Naive B cell (primary cell): Measurements from ENCODE around the gene TLR10. TPM values are rescaled to one million over a fixed set of nuclear protein-coding genes. Genes with fewer than 3 reads are reported as not detected.
A peak's percentile ranks its signal among the peaks of the same experiment; 100 is the strongest.

Experiments
- ATAC-seq, 2 donors: fragments of 150-1000 bp; cut with Tn5 transposase; 2 replicates each; pipeline ENCODE4 v1.10.0; 2021; ENCODE audit warnings: low read depth in 2 of 2, mild to moderate bottlenecking in 2 of 2, moderate library complexity in 2 of 2
- DNase-seq: peaks from one replicate; pipeline ENCODE4 v3.0.0; 2022
- H3K27ac Mint-ChIP-seq, 6 donors: one replicate each; pipeline ENCODE4 v1.8.0; 2020 to 2022; ENCODE audit warnings: mild to moderate bottlenecking in 6 of 6, mixed read lengths in 6 of 6, moderate library complexity in 5 of 6, inconsistent platforms in 2 of 6
- H3K27me3 Mint-ChIP-seq, 3 donors: one replicate each; pipeline ENCODE4 v1.8.0; 2021 to 2022; ENCODE audit warnings: mixed read lengths in 3 of 3, mild to moderate bottlenecking in 1 of 3
- H3K36me3 Mint-ChIP-seq, 2 donors: one replicate each; pipeline ENCODE4 v1.8.0; 2020 to 2022; ENCODE audit warnings: mixed read lengths in 2 of 2, inconsistent platforms in 1 of 2, mild to moderate bottlenecking in 1 of 2
- H3K4me1 Mint-ChIP-seq, 3 donors: one replicate each; pipeline ENCODE4 v1.8.0; 2020 to 2022; ENCODE audit warnings: mixed read lengths in 3 of 3, inconsistent platforms in 1 of 3, mild to moderate bottlenecking in 1 of 3, moderate library complexity in 1 of 3
- H3K4me3 Mint-ChIP-seq, 8 donors: one replicate each; pipeline ENCODE4 v1.8.0; 2020 to 2022; ENCODE audit warnings: mild to moderate bottlenecking in 8 of 8, mixed read lengths in 8 of 8, moderate library complexity in 8 of 8, inconsistent platforms in 2 of 8
- H3K9me3 Mint-ChIP-seq, 7 donors: one replicate each; pipeline ENCODE4 v1.8.0; 2020 to 2022; ENCODE audit warnings: mixed read lengths in 7 of 7, mild to moderate bottlenecking in 5 of 7, inconsistent platforms in 2 of 7, moderate library complexity in 1 of 7
- polyA plus RNA-seq, 6 donors: library from polyadenylated mRNA; unstranded; fragments of 300-500 nt; fragmentation: Illumina TruSeq; gene quantifications; one replicate each; pipeline ENCODE4 v1.2.3, GENCODE V29; 2021; ENCODE audit warnings: low read depth in 6 of 6

TLR10 gene
- polyA plus RNA-seq, 6 donors from 2014 or later, result 87.3 to 180 (median 116) TPM

- Mint-ChIP-seq H3K9me3 (peaks cover 6 to 20% (median 13%) of the 10 kb centered on the region in 7 donors), H3K4me3 (no peak overlapping the region), H3K4me1 (peaks cover 0 to 19% (median 18%) of the 10 kb centered on the region in 3 donors), H3K27ac (no peak overlapping the region), H3K36me3 (peaks cover 5 to 7% of the 10 kb centered on the region in 2 donors), H3K27me3 (no peaks in the 10 kb centered on the region)
- ATAC-seq (no peak), DNase-seq (no peak)
Measured at GRCh38 chr4:38752941-38753806, 29.6 kb downstream of the TLR10 start.

DNA sequence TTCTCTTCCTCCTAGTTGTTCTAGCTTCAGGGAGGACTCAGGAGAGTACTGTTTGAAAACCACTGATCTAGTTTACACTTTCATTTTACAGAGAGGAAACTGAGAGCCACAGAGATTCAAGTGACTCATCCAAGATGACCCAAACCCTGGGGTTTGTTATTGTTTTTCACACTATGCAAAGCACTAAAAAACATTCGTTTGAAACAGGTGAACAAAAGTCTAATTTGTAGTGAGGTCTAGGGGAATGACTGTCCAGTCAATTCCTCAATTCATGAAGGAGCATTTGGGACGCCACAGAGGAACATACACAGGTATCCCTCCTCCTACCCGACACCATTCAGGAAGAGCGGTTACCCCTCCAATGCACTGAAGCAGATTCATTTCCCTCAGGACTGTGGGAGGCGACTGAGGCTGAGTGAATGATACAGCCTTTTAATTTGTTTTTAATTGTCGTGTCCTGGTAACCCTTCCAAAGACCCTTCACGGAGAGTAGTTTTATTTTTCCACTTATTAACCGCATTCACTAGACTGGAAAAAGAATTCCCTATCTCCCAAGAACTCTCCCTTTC, 30.3 kb downstream of the TLR10 start:
- Mint-ChIP-seq H3K4me1 (peaks cover 0 to 12% (median 11%) of the 10 kb centered on the region in 3 donors), H3K27ac (peak overlapping the region in 1 of 6 donors; percentile 14), H3K4me3 (no peak overlapping the region), H3K9me3 (peaks cover 7 to 23% (median 19%) of the 10 kb centered on the region in 7 donors), H3K27me3 (no peaks in the 10 kb centered on the region), H3K36me3 (peaks cover 5 to 10% of the 10 kb centered on the region in 2 donors)
- DNase-seq (no peak), ATAC-seq (no peak)

- Mint-ChIP-seq H3K36me3 (peaks cover 12 to 18% of the 10 kb centered on the region in 2 donors), H3K4me1 (peaks cover 0 to 6% (median 4%) of the 10 kb centered on the region in 3 donors), H3K27ac (peak overlapping the region in 1 of 6 donors; percentile 64), H3K27me3 (no peaks in the 10 kb centered on the region), H3K4me3 (no peak overlapping the region), H3K9me3 (peaks cover 13 to 30% (median 27%) of the 10 kb centered on the region in 7 donors)
- no peak for DNase-seq
- ATAC-seq, result no peak
Measured at GRCh38 chr4:38751341-38752010, 31.3 kb downstream of the TLR10 start.

GRCh38 chr4:38749336-38749735, 33.5 kb downstream of the TLR10 start:
- H3K9me3 Mint-ChIP-seq, result peaks cover 13 to 31% (median 29%) of the 10 kb centered on the region in 7 donors
- peaks cover 13 to 20% of the 10 kb centered on the region in 2 donors for H3K36me3 Mint-ChIP-seq
- no peak overlapping the region for H3K27ac Mint-ChIP-seq
- ATAC-seq, result no peak
- H3K4me3 Mint-ChIP-seq, result no peak overlapping the region
- H3K27me3 Mint-ChIP-seq, result no peaks in the 10 kb centered on the region
- H3K4me1 Mint-ChIP-seq, result peaks cover 0 to 8% (median 6%) of the 10 kb centered on the region in 3 donors
- DNase-seq, result no peak

GRCh38 chr4:38747629-38748028, 35.2 kb downstream of the TLR10 start:
- Mint-ChIP-seq H3K9me3 (peaks cover 13 to 31% (median 29%) of the 10 kb centered on the region in 7 donors), H3K36me3 (peaks cover 13 to 20% of the 10 kb centered on the region in 2 donors), H3K27ac (no peak overlapping the region), H3K27me3 (no peaks in the 10 kb centered on the region), H3K4me1 (peaks cover 8 to 24% (median 21%) of the 10 kb centered on the region in 3 donors), H3K4me3 (no peak overlapping the region)
- DNase-seq (no peak), ATAC-seq (no peak)

DNA sequence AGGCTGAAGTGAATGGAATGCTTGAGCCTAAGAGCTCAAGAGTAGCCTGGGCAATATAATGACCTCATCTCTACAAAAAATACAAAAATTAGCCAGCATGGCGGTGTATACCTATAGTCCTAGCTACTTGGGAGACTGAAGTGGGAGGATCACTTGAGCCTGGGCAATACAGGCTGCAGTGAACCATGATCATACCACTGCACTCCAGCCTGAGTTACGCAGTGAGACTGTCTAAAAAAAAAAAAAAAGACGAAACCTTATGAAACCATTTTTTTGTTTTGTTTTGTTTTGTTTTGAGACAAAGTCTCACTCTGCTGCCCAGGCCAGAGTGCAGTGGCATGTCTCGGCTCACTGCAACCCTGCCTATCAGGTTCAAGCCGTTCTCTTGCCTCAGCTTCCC, 36.9 kb downstream of the TLR10 start:
- DNase-seq, result no peak
- H3K9me3 Mint-ChIP-seq, result peaks cover 13 to 31% (median 29%) of the 10 kb centered on the region in 7 donors
- H3K36me3 Mint-ChIP-seq, result peaks cover 13 to 20% of the 10 kb centered on the region in 2 donors
- H3K4me1 Mint-ChIP-seq, result peaks cover 8 to 27% (median 26%) of the 10 kb centered on the region in 3 donors
- H3K4me3 Mint-ChIP-seq, result peak overlapping the region in 1 of 8 donors; percentile 15
- H3K27me3 Mint-ChIP-seq, result no peaks in the 10 kb centered on the region
- H3K27ac Mint-ChIP-seq, result no peak overlapping the region
- ATAC-seq, result no peak

- ATAC-seq (peak; percentile 16 to 80), DNase-seq (no peak)
- Mint-ChIP-seq H3K4me1 (peaks cover 8 to 26% (median 23%) of the 10 kb centered on the region in 3 donors), H3K9me3 (peaks cover 13 to 25% (median 18%) of the 10 kb centered on the region in 7 donors), H3K27ac (peak overlapping the region in 4 of 6 donors; percentile 12 to 87 (median 26)), H3K4me3 (peak overlapping the region in 7 of 8 donors; percentile 28 to 73 (median 41)), H3K27me3 (no peaks in the 10 kb centered on the region), H3K36me3 (peaks cover 13 to 19% of the 10 kb centered on the region in 2 donors)
Measured at GRCh38 chr4:38743866-38744265, 38.9 kb downstream of the TLR10 start.

DNA sequence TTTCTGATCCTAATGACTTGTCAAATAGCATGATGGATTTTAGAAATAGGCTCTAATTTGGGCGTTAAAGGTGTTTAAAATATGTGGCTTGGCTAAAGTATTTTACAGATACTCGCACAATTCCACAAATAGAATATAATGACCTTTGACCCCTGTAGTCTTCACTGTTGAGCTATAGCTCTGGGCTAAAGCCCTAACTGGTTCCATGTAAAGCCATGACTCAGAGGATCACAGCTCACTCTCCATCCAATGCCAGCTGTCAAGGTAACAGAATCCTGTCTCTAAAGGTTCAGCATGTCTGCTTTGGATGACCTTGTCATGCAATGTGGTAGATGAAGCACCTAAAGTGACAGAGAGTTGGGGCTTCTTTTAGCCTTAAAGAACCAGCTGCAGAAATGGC, 42.5 kb downstream of the TLR10 start:
- no peaks in the 10 kb centered on the region for H3K27me3 Mint-ChIP-seq
- ATAC-seq, result no peak

GRCh38 chr4:38738940-38739803, 43.6 kb downstream of the TLR10 start:
- H3K4me1 Mint-ChIP-seq, result peaks cover 13 to 26% (median 24%) of the 10 kb centered on the region in 3 donors
- no peak overlapping the region for H3K4me3 Mint-ChIP-seq
- H3K36me3 Mint-ChIP-seq, result no peaks in the 10 kb centered on the region
- DNase-seq, result no peak
- no peaks in the 10 kb centered on the region for H3K27me3 Mint-ChIP-seq
- no peak for ATAC-seq
- no peak overlapping the region for H3K27ac Mint-ChIP-seq
- no peaks in the 10 kb centered on the region for H3K9me3 Mint-ChIP-seq

More for the DNA sequence above, 42.5 kb downstream of the TLR10 start:
- peak overlapping the region in 3 of 6 donors; percentile 42 to 88 (median 68) for H3K27ac Mint-ChIP-seq
- no peak for DNase-seq
- H3K36me3 Mint-ChIP-seq, result no peaks in the 10 kb centered on the region
- H3K4me1 Mint-ChIP-seq, result peaks cover 8 to 23% (median 21%) of the 10 kb centered on the region in 3 donors
- H3K9me3 Mint-ChIP-seq, result no peaks in the 10 kb centered on the region
- H3K4me3 Mint-ChIP-seq, result no peak overlapping the region

DNA sequence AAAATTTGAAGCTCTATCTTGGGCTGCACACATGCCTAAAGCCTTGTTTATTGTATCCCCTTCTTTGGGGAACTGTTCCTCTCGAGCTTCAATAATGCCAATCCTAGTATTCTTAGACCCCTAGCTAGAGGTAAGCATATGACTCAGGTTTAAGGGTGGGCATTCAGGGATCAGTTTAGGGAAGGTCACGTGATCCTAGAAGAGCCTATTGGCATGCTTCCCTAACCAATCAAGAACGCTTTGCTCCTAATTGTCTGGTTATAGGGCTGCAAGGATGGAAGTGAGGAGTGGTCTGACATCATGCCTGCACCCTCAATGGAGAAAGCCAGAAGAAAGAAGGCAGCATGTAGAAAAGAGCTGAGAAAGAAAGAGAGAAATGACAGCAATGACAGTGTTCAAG, 46.9 kb downstream of the TLR10 start:
- Mint-ChIP-seq H3K4me1 (peaks cover 13 to 27% (median 26%) of the 10 kb centered on the region in 3 donors), H3K36me3 (peaks cover 0 to 9% of the 10 kb centered on the region in 2 donors), H3K9me3 (peaks cover 0 to 13% (median 0%) of the 10 kb centered on the region in 7 donors), H3K4me3 (no peak overlapping the region), H3K27me3 (no peaks in the 10 kb centered on the region), H3K27ac (no peak overlapping the region)
- DNase-seq, result no peak
- ATAC-seq, result no peak

DNA sequence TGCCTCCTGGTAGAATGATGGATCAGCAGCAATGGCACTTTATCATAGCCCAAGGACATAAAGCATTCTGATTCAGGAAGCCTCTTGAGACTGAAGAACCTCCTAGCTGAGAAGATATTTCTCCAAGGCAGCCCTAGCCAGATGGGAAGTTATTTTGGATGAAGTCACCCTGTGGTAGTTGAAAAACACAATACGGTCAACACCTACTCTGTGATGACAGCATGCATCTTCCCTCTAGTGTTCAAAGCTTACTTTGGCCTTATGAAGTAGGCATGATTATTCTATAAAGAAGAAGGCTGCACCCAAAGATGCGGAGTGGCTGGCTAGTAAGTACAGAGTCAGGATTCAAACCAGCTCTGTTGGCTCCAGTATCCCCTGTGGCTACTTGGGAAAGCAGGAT, 47.9 kb downstream of the TLR10 start:
- no peak overlapping the region for H3K4me3 Mint-ChIP-seq
- H3K27me3 Mint-ChIP-seq, result no peaks in the 10 kb centered on the region
- DNase-seq (no peak), ATAC-seq (no peak)
- H3K36me3 Mint-ChIP-seq, result peaks cover 0 to 9% of the 10 kb centered on the region in 2 donors
- peaks cover 0 to 13% (median 0%) of the 10 kb centered on the region in 7 donors for H3K9me3 Mint-ChIP-seq
- H3K27ac Mint-ChIP-seq, result no peak overlapping the region
- H3K4me1 Mint-ChIP-seq, result peaks cover 23 to 37% (median 30%) of the 10 kb centered on the region in 3 donors

DNA sequence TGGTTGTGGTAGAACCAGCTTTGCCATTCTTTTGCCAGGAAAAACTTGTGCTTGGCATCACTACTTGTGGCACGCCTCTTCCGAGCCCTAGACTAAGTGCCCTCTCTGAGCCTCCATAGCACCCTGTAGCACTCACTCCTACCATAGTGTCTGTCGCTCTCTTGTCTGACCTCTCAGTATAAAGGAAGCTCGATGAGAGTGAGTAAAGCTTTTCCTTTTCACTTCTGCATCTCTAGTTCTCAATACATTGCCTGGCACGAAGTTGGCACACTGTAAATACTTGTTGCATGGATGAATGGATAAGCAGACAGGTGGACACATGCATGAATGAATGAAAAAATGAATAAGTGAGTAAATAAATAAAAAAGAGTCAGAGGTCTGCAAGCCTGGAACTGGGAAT, 48.3 kb downstream of the TLR10 start:
- H3K9me3 Mint-ChIP-seq, result peaks cover 0 to 13% (median 0%) of the 10 kb centered on the region in 7 donors
- DNase-seq, result no peak
- ATAC-seq, result no peak
- no peaks in the 10 kb centered on the region for H3K27me3 Mint-ChIP-seq
- H3K27ac Mint-ChIP-seq, result peak overlapping the region in 3 of 6 donors; percentile 29 to 57 (median 48)
- H3K36me3 Mint-ChIP-seq, result peaks cover 0 to 9% of the 10 kb centered on the region in 2 donors
- H3K4me3 Mint-ChIP-seq, result no peak overlapping the region
- peaks cover 24 to 40% (median 30%) of the 10 kb centered on the region in 3 donors for H3K4me1 Mint-ChIP-seq
